HCT116 (cell line): Measurements from ENCODE around the gene ARID2. TPM values are rescaled to one million over a fixed set of nuclear protein-coding genes. Genes with fewer than 3 reads are reported as not detected.

Experiments used
- ATAC-seq: fragments of 200-7000 bp; cut with Tn5 transposase; 2 replicates; pipeline ENCODE4 v1.9.1; 2020; ENCODE audit warnings: mild to moderate bottlenecking, moderate library complexity
- BruUV-seq: library from RNA; stranded (reverse); fragments of 400-500 nt; replicated peaks from 2 replicates; lab custom pipeline; 2021; lab: Mats Ljungman, UMichigan
- CTCF ChIA-PET: fragments of 300-600 bp; sonication (Branson Sonifier 250); formaldehyde crosslinking; loops from one replicate; lab custom pipeline; 2021; ENCODE audit warnings: antibody characterized with exemption; lab: Charles Lee
- POLR2A ChIA-PET: fragments of 300-600, 350-600 bp; sonication (Branson Sonifier 250); formaldehyde crosslinking; loops from one replicate; lab custom pipeline; 2021; ENCODE audit warnings: antibody characterized with exemption; lab: Charles Lee
- RAD21 ChIA-PET, 2 experiments: fragments of 300-600 bp; sonication (Branson Sonifier 250); formaldehyde crosslinking; loops; one replicate each; lab custom pipeline; 2023; ENCODE audit warnings: low total read pairs in 2 of 2; ENCODE audit not compliant: uncharacterized antibody in 2 of 2, unreplicated experiment in 2 of 2, low non-redundant PET in 1 of 2; lab: Charles Lee
- DNase-seq: peaks from one replicate; pipeline ENCODE4 v3.0.0-alpha.2; 2010; ENCODE audit warnings: low read depth, low spot score
- H2AFZ ChIP-seq: fragments of 200-600 bp; shearing (Covaris generic), sonication (generic); 2 replicates; pipeline ENCODE4 v1.6.1; 2017; ENCODE audit warnings: low read depth, mixed run types, mixed read lengths, antibody characterized with exemption, low read length; ENCODE audit not compliant: poor library complexity, severe bottlenecking
- H3K27ac ChIP-seq: 2 replicates; pipeline ENCODE4 v1.5.1; 2012; ENCODE audit warnings: low read depth, low read length
- H3K27me3 ChIP-seq: fragments of 200-600 bp; sonication (generic); 2 replicates; pipeline ENCODE4 v1.6.1; 2016; ENCODE audit warnings: mixed run types, low read length, mixed read lengths; ENCODE audit not compliant: insufficient read depth
- H3K36me3 ChIP-seq, 2 experiments: fragments of 200-500 bp in 1 of 2; fragments of 200-600 bp in 1 of 2; sonication (Bioruptor generic) in 1 of 2; sonication (generic) in 1 of 2; 2 replicates each; pipeline versions ENCODE4 v1.5.1 to v1.6.1; 2014 to 2016; ENCODE audit warnings: low read length in 2 of 2, inconsistent platforms in 1 of 2, mixed read lengths in 1 of 2, mixed run types in 1 of 2; ENCODE audit not compliant: insufficient read depth in 2 of 2, control insufficient read depth in 1 of 2
- H3K4me1 ChIP-seq, 2 experiments: fragments of 200-600 bp in 1 of 2; sonication (generic) in 1 of 2; 2 replicates each; pipeline versions ENCODE4 v1.5.1 to v1.6.1; 2012 to 2017; ENCODE audit warnings: low read length in 2 of 2, inconsistent platforms in 1 of 2, mild to moderate bottlenecking in 1 of 2, mixed read lengths in 1 of 2, mixed run types in 1 of 2, moderate library complexity in 1 of 2; ENCODE audit not compliant: insufficient read depth in 2 of 2, control insufficient read depth in 1 of 2
- H3K4me2 ChIP-seq: fragments of 200-600 bp; sonication (generic); 2 replicates; pipeline ENCODE4 v1.6.1; 2017; ENCODE audit warnings: mixed run types, low read length, mixed read lengths
- H3K4me3 ChIP-seq, 2 experiments: fragments of 200-600 bp in 1 of 2; sonication (generic) in 1 of 2; replicated peaks in 1 of 2; 2 replicates each; pipeline ENCODE4 v1.5.1; 2011 to 2016; ENCODE audit warnings: low read length in 2 of 2, control low read depth in 1 of 2, low read depth in 1 of 2, mild to moderate bottlenecking in 1 of 2, mixed read lengths in 1 of 2, mixed run types in 1 of 2
- H3K79me2 ChIP-seq: fragments of 200-600 bp; sonication (generic); 2 replicates; pipeline ENCODE4 v1.6.1; 2017; ENCODE audit warnings: mild to moderate bottlenecking, mixed run types, low read length, moderate library complexity, mixed read lengths; ENCODE audit not compliant: insufficient read depth
- H3K9ac ChIP-seq: fragments of 200-600 bp; sonication (generic); 2 replicates; pipeline ENCODE4 v1.6.1; 2016; ENCODE audit warnings: low read length, mixed read lengths
- H3K9me2 ChIP-seq: fragments of 200-600 bp; sonication (generic), shearing (Covaris generic); 2 replicates; pipeline ENCODE4 v1.6.1; 2017; ENCODE audit warnings: mixed run types, mild to moderate bottlenecking, moderate library complexity; ENCODE audit not compliant: insufficient read depth
- H3K9me3 ChIP-seq, 2 experiments: fragments of 200-500 bp in 1 of 2; fragments of 200-600 bp in 1 of 2; sonication (Bioruptor generic) in 1 of 2; sonication (generic) in 1 of 2; 2 replicates each; pipeline ENCODE4 v1.6.1; 2014 to 2017; ENCODE audit warnings: low read length in 2 of 2, mixed read lengths in 2 of 2, inconsistent platforms in 1 of 2, low read depth in 1 of 2, mild to moderate bottlenecking in 1 of 2, mixed run types in 1 of 2, moderate library complexity in 1 of 2; ENCODE audit not compliant: control insufficient read depth in 1 of 2, insufficient read depth in 1 of 2
- H4K20me1 ChIP-seq: fragments of 200-600 bp; sonication (generic), shearing (Covaris generic); 2 replicates; pipeline ENCODE4 v1.6.1; 2017; ENCODE audit warnings: mixed run types, mild to moderate bottlenecking, moderate library complexity; ENCODE audit not compliant: insufficient read depth
- CBX3 ChIP-seq: IDR thresholded peaks from 2 replicates; pipeline ENCODE4 v1.6.1; 2012; ENCODE audit warnings: low read depth
- EGR1 ChIP-seq: IDR thresholded peaks from 2 replicates; pipeline ENCODE4 v1.6.1; 2012; ENCODE audit warnings: low read depth
- ELF1 ChIP-seq: IDR thresholded peaks from 2 replicates; pipeline ENCODE4 v1.6.1; 2012; ENCODE audit warnings: low read depth, borderline replicate concordance
- EZH2 ChIP-seq: fragments of 200-600 bp; sonication (generic); IDR thresholded peaks from 2 replicates; pipeline ENCODE4 v1.6.1; 2017; ENCODE audit warnings: antibody characterized with exemption, mixed run types
- EZH2phosphoT487 ChIP-seq: fragments of 200-600 bp; IDR thresholded peaks from 2 replicates; pipeline ENCODE4 v1.6.1; 2018; ENCODE audit warnings: antibody characterized with exemption, borderline replicate concordance
- POLR2A ChIP-seq: IDR thresholded peaks from 2 replicates; pipeline ENCODE4 v1.7.0; 2011; ENCODE audit warnings: borderline replicate concordance; ENCODE audit not compliant: insufficient read depth, insufficient read length; ENCODE audit errors: extremely low read depth
- POLR2AphosphoS5 ChIP-seq: IDR thresholded peaks from 2 replicates; pipeline ENCODE4 v1.6.1; 2011; ENCODE audit warnings: mild to moderate bottlenecking, low read depth, low read length, moderate library complexity
- RAD21 ChIP-seq: IDR thresholded peaks from 2 replicates; pipeline ENCODE4 v1.6.1; 2012; ENCODE audit warnings: low read depth, mild to moderate bottlenecking
- SIN3A ChIP-seq: IDR thresholded peaks from 2 replicates; pipeline ENCODE4 v1.6.1; 2012; ENCODE audit warnings: low read depth
- YY1 ChIP-seq: IDR thresholded peaks from 2 replicates; pipeline ENCODE4 v1.6.1; 2011; ENCODE audit warnings: low read length, low read depth, moderate library complexity, mild to moderate bottlenecking; ENCODE audit not compliant: insufficient replicate concordance; ENCODE audit errors: extremely low read depth
- intact Hi-C: fragments of 100-400 bp; cut with micrococcal nuclease; formaldehyde crosslinking; loops from 2 replicates; pipeline ENCODE4 v1.10.0; 2022
- total RNA-seq: library from RNA; stranded (reverse); gene quantifications from one replicate; pipeline ENCODE4 v1.2.1, GENCODE V29; 2021; ENCODE audit not compliant: unreplicated experiment
- TF ChIP-seq, protein P1 (sequence below): IDR thresholded peaks from 2 replicates; pipeline ENCODE4 v1.6.1; 2012
- TF ChIP-seq, protein P2 (sequence below): IDR thresholded peaks from 2 replicates; pipeline ENCODE4 v1.6.1; 2012; ENCODE audit warnings: low read depth

The ARID2 gene
- total RNA-seq, 1 experiment from 2014 or later, result 30.5 TPM

DNA sequence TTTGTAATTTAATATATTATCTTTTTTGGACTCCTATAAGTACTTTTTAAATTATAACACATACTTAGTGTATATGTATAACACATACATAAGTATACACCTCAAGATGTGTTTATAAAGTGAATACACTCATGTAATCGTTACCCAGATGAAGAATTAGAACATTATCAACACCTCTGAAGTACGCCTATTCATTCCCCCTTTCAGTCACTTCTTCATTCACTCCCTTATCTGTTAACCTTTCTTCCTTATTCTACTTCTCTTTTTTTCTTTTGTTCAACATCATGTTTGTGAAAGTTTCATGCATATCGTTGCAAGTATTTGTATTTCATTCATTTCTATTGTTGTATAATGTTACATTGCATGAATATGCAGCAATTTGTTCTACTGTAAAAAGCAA, 98.5 kb downstream of the ARID2 start:
- CTCF ChIA-PET, result no interaction called here
- ATAC-seq (no peak), DNase-seq (no peak)
- Histone ChIP-seq H3K36me3 (0 out of 4 replicates have a peak, but pooled peaks cover 0 to 10% of the 10 kb centered on the region in 2 experiments), H3K27ac (no peak overlapping the region), H3K27me3 (no peaks in the 10 kb centered on the region), H3K4me3 (no peak overlapping the region), H3K9me2 (no peaks in the 10 kb centered on the region), H3K9ac (no peak overlapping the region), H3K4me1 (no peaks in the 10 kb centered on the region), H3K79me2 (peaks cover 6% of the 10 kb centered on the region; the same call in 1 of the 2 replicates), H2AFZ (no peak overlapping the region), H3K9me3 (no peaks in the 10 kb centered on the region), H3K4me2 (no peak overlapping the region), H4K20me1 (no peaks in the 10 kb centered on the region)
- intact Hi-C loops, result no loop called here
- POLR2A ChIA-PET, result no interaction called here
- no TSS peak for BruUV-seq
- TF ChIP-seq POLR2A (no peak), RAD21 (no peak), POLR2AphosphoS5 (no peak), SIN3A (no peak), EGR1 (no peak), YY1 (no peak), ELF1 (no peak), EZH2 (no peak), EZH2phosphoT487 (no peak), CBX3 (no peak)
- TF ChIP-seq, protein P1, sequence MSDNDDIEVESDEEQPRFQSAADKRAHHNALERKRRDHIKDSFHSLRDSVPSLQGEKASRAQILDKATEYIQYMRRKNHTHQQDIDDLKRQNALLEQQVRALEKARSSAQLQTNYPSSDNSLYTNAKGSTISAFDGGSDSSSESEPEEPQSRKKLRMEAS, result no peak
- TF ChIP-seq, protein P2, sequence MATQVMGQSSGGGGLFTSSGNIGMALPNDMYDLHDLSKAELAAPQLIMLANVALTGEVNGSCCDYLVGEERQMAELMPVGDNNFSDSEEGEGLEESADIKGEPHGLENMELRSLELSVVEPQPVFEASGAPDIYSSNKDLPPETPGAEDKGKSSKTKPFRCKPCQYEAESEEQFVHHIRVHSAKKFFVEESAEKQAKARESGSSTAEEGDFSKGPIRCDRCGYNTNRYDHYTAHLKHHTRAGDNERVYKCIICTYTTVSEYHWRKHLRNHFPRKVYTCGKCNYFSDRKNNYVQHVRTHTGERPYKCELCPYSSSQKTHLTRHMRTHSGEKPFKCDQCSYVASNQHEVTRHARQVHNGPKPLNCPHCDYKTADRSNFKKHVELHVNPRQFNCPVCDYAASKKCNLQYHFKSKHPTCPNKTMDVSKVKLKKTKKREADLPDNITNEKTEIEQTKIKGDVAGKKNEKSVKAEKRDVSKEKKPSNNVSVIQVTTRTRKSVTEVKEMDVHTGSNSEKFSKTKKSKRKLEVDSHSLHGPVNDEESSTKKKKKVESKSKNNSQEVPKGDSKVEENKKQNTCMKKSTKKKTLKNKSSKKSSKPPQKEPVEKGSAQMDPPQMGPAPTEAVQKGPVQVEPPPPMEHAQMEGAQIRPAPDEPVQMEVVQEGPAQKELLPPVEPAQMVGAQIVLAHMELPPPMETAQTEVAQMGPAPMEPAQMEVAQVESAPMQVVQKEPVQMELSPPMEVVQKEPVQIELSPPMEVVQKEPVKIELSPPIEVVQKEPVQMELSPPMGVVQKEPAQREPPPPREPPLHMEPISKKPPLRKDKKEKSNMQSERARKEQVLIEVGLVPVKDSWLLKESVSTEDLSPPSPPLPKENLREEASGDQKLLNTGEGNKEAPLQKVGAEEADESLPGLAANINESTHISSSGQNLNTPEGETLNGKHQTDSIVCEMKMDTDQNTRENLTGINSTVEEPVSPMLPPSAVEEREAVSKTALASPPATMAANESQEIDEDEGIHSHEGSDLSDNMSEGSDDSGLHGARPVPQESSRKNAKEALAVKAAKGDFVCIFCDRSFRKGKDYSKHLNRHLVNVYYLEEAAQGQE, result no peak
- RAD21 ChIA-PET, result no interaction called here
